Right ventricle myocardium inferior (tissue), 1 donor: ENCODE measurements around the gene JMJD8. TPM values are rescaled to one million over a fixed set of nuclear protein-coding genes. Genes with fewer than 3 reads are reported as not detected.
A peak's percentile ranks its signal among the peaks of the same experiment; 100 is the strongest.

ENCODE experiments used
- ATAC-seq: fragments of 200-7000 bp; cut with Tn5 transposase; one replicate; pipeline ENCODE4 v1.9.1; 2020; ENCODE audit warnings: mild to moderate bottlenecking, moderate library complexity
- DNase-seq: peaks from one replicate; pipeline ENCODE4 v3.0.0; 2021; ENCODE audit errors: missing footprints
- intact Hi-C: fragments of 100-400 bp; cut with DNase I; formaldehyde crosslinking; loops from one replicate; pipeline ENCODE4 v1.11.0; 2022
- total RNA-seq: library from RNA; stranded (reverse); fragmentation: NEBNext Ultra II Directional; extraction: Animal tissue kit (Norgen Biotek cat#: 25700); gene quantifications from one replicate; pipeline ENCODE4 v1.2.1, GENCODE V29; 2021
- donor health status: DM: no; HTN: yes; CAD: no; lungs with severe emphysema.

The JMJD8 gene
- total RNA-seq, 1 donor from 2014 or later = 46.4 TPM

- intact Hi-C loops = no loop called here
Observed at GRCh38 chr16:673399-673991, 10.6 kb downstream of the JMJD8 start.

GRCh38 chr16:672851-673250 is 11.3 kb downstream of the JMJD8 start:
- intact Hi-C loops = no loop called here
- DNase-seq = no peak
- no peak for ATAC-seq

More at GRCh38 chr16:673399-673991, 10.6 kb downstream of the JMJD8 start:
- ATAC-seq = no peak
- no peak for DNase-seq

GRCh38 chr16:672371-672770 is 11.8 kb downstream of the JMJD8 start:
- DNase-seq (no peak), ATAC-seq (no peak)
- intact Hi-C loops = no loop called here

GRCh38 chr16:671353-672131 is 12.6 kb downstream of the JMJD8 start:
- ATAC-seq = no peak
- intact Hi-C loops = no loop called here
- no peak for DNase-seq

- ATAC-seq (no peak), DNase-seq (no peak)
- intact Hi-C loops = no loop called here
Observed at GRCh38 chr16:670485-671352, 13.4 kb downstream of the JMJD8 start.

- intact Hi-C loops = no loop called here
- ATAC-seq = no peak
Observed at GRCh38 chr16:669666-670065, 14.5 kb downstream of the JMJD8 start.

GRCh38 chr16:668519-669171 is 15.5 kb downstream of the JMJD8 start:
- no peak for ATAC-seq
- intact Hi-C loops = no loop called here
- no peak for DNase-seq

More at GRCh38 chr16:669666-670065, 14.5 kb downstream of the JMJD8 start:
- no peak for DNase-seq

- ATAC-seq = peak; percentile 97
- intact Hi-C loops = no loop called here
- DNase-seq = peak; percentile 96
Observed at GRCh38 chr16:667780-668518, 16.2 kb downstream of the JMJD8 start, which contains the start of gene RHOT2. RHOT2 (plus strand) TSS chr16:668132; CDS start chr16:668200, 68 bp downstream.

GRCh38 chr16:667113-667779 is 16.9 kb downstream of the JMJD8 start:
- DNase-seq (no peak), ATAC-seq (no peak)
- intact Hi-C loops = no loop called here

GRCh38 chr16:666572-666971 is 17.6 kb downstream of the JMJD8 start:
- ATAC-seq (no peak), DNase-seq (no peak)
- intact Hi-C loops = no loop called here

- DNase-seq = no peak
- intact Hi-C loops = loop anchor here (5.0 kb wide), 1 partner anchor 75 kb away; no protein-coding TSS in a partner anchor
- ATAC-seq = no peak
Observed at GRCh38 chr16:662597-662996, 21.5 kb downstream of the JMJD8 start.

- intact Hi-C loops = loop anchor here (5.0 kb wide), 1 partner anchor 75 kb away; no protein-coding TSS in a partner anchor
- no peak for DNase-seq
- no peak for ATAC-seq
Observed at GRCh38 chr16:662095-662494, 22.0 kb downstream of the JMJD8 start.

- ATAC-seq = no peak
- no peak for DNase-seq
- intact Hi-C loops = loop anchor here (5.0 kb wide), 1 partner anchor 74 kb away; no protein-coding TSS in a partner anchor
Observed at GRCh38 chr16:661184-661821, 22.8 kb downstream of the JMJD8 start.

- peak; percentile 89 for ATAC-seq
- intact Hi-C loops = loop anchor here (5.0 kb wide), 1 partner anchor 73 kb away; no protein-coding TSS in a partner anchor
- peak; percentile 96 for DNase-seq
Observed at GRCh38 chr16:660459-661183, 23.5 kb downstream of the JMJD8 start.

GRCh38 chr16:660132-660458 is 24.0 kb downstream of the JMJD8 start:
- no peak for ATAC-seq
- intact Hi-C loops = loop anchor here (5.0 kb wide), 1 partner anchor 73 kb away; no protein-coding TSS in a partner anchor

GRCh38 chr16:659618-660017 is 24.5 kb downstream of the JMJD8 start:
- DNase-seq (no peak), ATAC-seq (no peak)
- intact Hi-C loops = loop anchor here (5.0 kb wide), 1 partner anchor 72 kb away; no protein-coding TSS in a partner anchor

More at GRCh38 chr16:660132-660458, 24.0 kb downstream of the JMJD8 start:
- no peak for DNase-seq
